Prostate gland (tissue), 2 donors: Measurements from ENCODE around the gene CORO2B.

Experiments
- CTCF ChIP-seq, 4 experiments: fragments of 200-600 bp in 2 of 4; fragments of 450-650 bp in 2 of 4; sonication (generic) in 2 of 4; IDR thresholded peaks; 1 replicate in 3 of 4; 2 replicates in 1 of 4; pipeline ENCODE4 v1.5.1; 2016 to 2019; ENCODE audit warnings: antibody characterized with exemption in 4 of 4, mild to moderate bottlenecking in 2 of 4, moderate library complexity in 2 of 4
- POLR2A ChIP-seq: fragments of 450-650 bp; IDR thresholded peaks from one replicate; pipeline ENCODE4 v1.6.1; 2016; ENCODE audit warnings: antibody characterized with exemption, mild to moderate bottlenecking

DNA sequence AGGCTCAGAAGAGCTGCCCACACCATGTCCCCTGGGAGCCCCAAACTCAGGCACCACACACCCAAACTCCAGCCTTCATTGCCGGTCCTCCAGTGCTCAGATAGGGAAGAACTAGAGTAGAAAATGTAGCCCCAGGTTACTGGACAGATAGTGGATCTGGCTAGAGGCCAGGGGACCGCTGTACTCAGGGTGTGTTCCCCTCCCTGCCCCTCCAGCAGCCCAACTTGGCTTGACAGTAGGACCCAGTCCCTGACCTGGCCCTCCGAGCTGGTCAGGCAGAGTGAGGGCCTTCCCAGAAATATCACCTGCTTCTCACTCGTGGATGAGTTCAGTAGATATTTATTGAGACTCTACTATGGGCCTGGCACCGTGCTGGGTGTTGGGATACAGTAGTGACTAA is 100.0 kb downstream of the CORO2B start:
- TF ChIP-seq CTCF (IDR thresholded peaks at IDR 0.05) = no peak
- no peak for TF ChIP-seq POLR2A
